Right kidney (tissue), 1 donor: ENCODE data around the gene GRAMD2B.

Experiments
- DNase-seq: peaks from one replicate; pipeline ENCODE4 v3.0.0-alpha.2; 2016

GRAMD2B gene

GRCh38 chr5:126481243-126481642 lies 58.0 kb downstream of the GRAMD2B start:
- DNase-seq = no peak

GRCh38 chr5:126482591-126482990 lies 59.4 kb downstream of the GRAMD2B start:
- DNase-seq = no peak

GRCh38 chr5:126483156-126483555 lies 59.9 kb downstream of the GRAMD2B start:
- no peak for DNase-seq

- DNase-seq = no peak
Measured at GRCh38 chr5:126484253-126484652, 61.0 kb downstream of the GRAMD2B start.

- no peak for DNase-seq
Measured at GRCh38 chr5:126486332-126486731, 63.1 kb downstream of the GRAMD2B start.

GRCh38 chr5:126487596-126487995 lies 64.4 kb downstream of the GRAMD2B start:
- DNase-seq = no peak

GRCh38 chr5:126488443-126489065 lies 65.3 kb downstream of the GRAMD2B start:
- no peak for DNase-seq

GRCh38 chr5:126490167-126490940 lies 67.1 kb downstream of the GRAMD2B start:
- DNase-seq = no peak

- DNase-seq = no peak
Measured at GRCh38 chr5:126492939-126493338, 69.7 kb downstream of the GRAMD2B start.

GRCh38 chr5:126494393-126494792 lies 71.2 kb downstream of the GRAMD2B start:
- DNase-seq = no peak

- DNase-seq = no peak
Measured at GRCh38 chr5:126497506-126497905, 74.3 kb downstream of the GRAMD2B start.

GRCh38 chr5:126499278-126499677 lies 76.1 kb downstream of the GRAMD2B start:
- no peak for DNase-seq

- no peak for DNase-seq
Measured at GRCh38 chr5:126499853-126500342, 76.7 kb downstream of the GRAMD2B start.

GRCh38 chr5:126501448-126501847 lies 78.2 kb downstream of the GRAMD2B start:
- DNase-seq = no peak

GRCh38 chr5:126503602-126504104 lies 80.4 kb downstream of the GRAMD2B start:
- DNase-seq = no peak

GRCh38 chr5:126506079-126506478 lies 82.9 kb downstream of the GRAMD2B start:
- no peak for DNase-seq

GRCh38 chr5:126508251-126508961 lies 85.2 kb downstream of the GRAMD2B start:
- DNase-seq = no peak

GRCh38 chr5:126508962-126509279 lies 85.7 kb downstream of the GRAMD2B start:
- no peak for DNase-seq

- no peak for DNase-seq
Measured at GRCh38 chr5:126509339-126509738, 86.1 kb downstream of the GRAMD2B start.

GRCh38 chr5:126511961-126512360 lies 88.8 kb downstream of the GRAMD2B start:
- no peak for DNase-seq

- DNase-seq = no peak
Measured at GRCh38 chr5:126512451-126512850, 89.2 kb downstream of the GRAMD2B start.

GRCh38 chr5:126513302-126513701 lies 90.1 kb downstream of the GRAMD2B start:
- no peak for DNase-seq

- no peak for DNase-seq
Measured at GRCh38 chr5:126513703-126514102, 90.5 kb downstream of the GRAMD2B start.
